ENCODE results near the gene NPC2.

NPC2 gene

DNA sequence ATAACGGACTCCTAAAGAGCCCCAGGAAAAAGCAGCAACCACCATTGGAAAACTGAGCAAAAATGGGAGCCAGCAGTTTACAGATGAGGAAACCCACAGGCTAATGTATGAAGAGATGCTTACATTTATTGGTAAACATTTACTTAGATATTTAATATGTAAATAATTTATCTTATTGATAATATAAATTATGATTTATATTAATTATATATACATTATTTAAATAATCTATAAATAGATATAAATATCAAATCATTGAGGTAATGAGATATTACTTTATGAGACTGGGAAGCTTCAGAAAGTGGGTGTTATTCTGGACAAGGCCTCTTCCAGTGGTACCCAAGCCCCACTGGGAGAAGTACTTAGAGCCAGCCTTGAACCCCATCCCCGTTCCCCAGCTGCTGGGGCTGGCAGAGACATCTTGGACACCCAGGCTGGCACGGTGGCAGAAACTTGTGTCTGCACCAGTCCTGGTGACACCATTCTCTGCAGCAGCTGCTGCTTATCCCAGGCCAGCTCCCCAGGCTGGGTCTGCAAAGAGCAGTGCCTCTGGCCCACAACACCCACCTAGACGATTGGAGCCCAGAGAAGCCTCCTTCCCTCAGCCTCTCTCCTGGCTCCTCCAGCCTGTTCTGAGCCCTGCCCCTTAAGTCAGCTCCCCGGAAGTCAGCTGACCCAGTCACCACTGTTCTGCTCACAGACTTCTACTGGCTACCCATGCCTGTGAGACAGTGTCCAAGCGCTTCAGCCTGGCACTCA is 26.4 kb upstream of the NPC2 start:
- WGBS, 2 experiments (ENCODE audit: insufficient coverage in 2 of 2) = 87 to 94% methylated on average over 4 to 6 of the region's 6 CpGs
- H3K4me1 ChIP-seq (ENCODE audit: control insufficient read depth, insufficient read depth, low read length, poor library complexity, severe bottlenecking) = peaks cover 12% of the 10 kb centered on the region
- H3K27ac ChIP-seq (ENCODE audit: low read depth, low read length, severe bottlenecking) = no peak overlapping the region
- H3K9me3 ChIP-seq (ENCODE audit: control insufficient read depth, low read length) = no peaks in the 10 kb centered on the region
- peaks cover 33% of the 10 kb centered on the region for H3K36me3 ChIP-seq (ENCODE audit: control insufficient read depth, insufficient read depth, low read length)
- no peak overlapping the region for H3K4me3 ChIP-seq (ENCODE audit: extremely low read depth, insufficient read depth, low read length, poor library complexity, severe bottlenecking)

DNA sequence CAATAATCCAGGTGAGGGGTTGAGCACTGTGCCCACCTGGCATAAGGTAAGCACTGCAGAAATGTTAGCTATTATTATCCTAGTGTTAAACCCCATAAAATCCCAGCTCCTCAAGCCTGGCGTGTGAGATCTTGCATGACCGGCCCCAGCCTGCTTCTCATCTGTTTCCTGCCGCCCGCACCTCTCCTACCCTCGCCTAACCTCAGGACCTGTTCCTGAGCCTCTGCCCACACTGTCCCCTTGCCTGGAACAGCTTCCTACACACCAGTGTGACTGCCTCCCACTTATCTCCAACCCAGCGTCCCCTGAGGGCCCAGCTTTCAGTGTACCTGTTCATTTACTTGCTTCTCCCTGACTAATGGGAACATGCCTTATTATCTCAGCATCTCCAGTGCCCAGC is 25.1 kb upstream of the NPC2 start:
- 86 to 95% methylated on average over 3 to 6 of the region's 6 CpGs for WGBS, 2 experiments (ENCODE audit: insufficient coverage in 2 of 2)
- H3K9me3 ChIP-seq (ENCODE audit: control insufficient read depth, low read length) = no peaks in the 10 kb centered on the region
- peaks cover 13% of the 10 kb centered on the region for H3K4me1 ChIP-seq (ENCODE audit: control insufficient read depth, insufficient read depth, low read length, poor library complexity, severe bottlenecking)
- H3K36me3 ChIP-seq (ENCODE audit: control insufficient read depth, insufficient read depth, low read length) = peaks cover 37% of the 10 kb centered on the region
- H3K4me3 ChIP-seq (ENCODE audit: extremely low read depth, insufficient read depth, low read length, poor library complexity, severe bottlenecking) = no peak overlapping the region
- no peak overlapping the region for H3K27ac ChIP-seq (ENCODE audit: low read depth, low read length, severe bottlenecking)

DNA sequence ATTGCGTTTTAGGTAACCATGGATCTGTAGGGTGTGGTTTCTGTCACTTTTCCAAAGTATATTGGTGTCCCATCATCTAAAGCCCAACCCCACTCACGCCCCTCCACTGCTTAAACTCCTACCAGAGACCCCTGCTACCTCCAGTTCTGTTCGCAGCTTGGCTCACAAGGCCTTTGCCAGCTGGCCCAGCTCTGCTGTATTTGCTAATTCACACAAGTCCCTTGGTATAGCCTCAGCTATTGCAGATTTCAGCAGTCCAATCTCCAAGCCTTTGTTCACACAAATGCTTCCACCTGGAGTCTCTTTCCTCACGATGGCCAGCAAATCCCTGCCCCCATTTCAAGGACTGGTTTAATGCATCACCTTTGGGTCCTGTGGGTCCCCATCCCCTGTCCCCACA is 24.6 kb upstream of the NPC2 start:
- WGBS, 2 experiments (ENCODE audit: insufficient coverage in 2 of 2) = 96 to 100% methylated on average over 3 of the region's 4 CpGs
- no peak overlapping the region for H3K4me3 ChIP-seq (ENCODE audit: extremely low read depth, insufficient read depth, low read length, poor library complexity, severe bottlenecking)
- peaks cover 39% of the 10 kb centered on the region for H3K36me3 ChIP-seq (ENCODE audit: control insufficient read depth, insufficient read depth, low read length)
- no peak overlapping the region for H3K27ac ChIP-seq (ENCODE audit: low read depth, low read length, severe bottlenecking)
- H3K9me3 ChIP-seq (ENCODE audit: control insufficient read depth, low read length) = no peaks in the 10 kb centered on the region
- peaks cover 13% of the 10 kb centered on the region for H3K4me1 ChIP-seq (ENCODE audit: control insufficient read depth, insufficient read depth, low read length, poor library complexity, severe bottlenecking)

DNA sequence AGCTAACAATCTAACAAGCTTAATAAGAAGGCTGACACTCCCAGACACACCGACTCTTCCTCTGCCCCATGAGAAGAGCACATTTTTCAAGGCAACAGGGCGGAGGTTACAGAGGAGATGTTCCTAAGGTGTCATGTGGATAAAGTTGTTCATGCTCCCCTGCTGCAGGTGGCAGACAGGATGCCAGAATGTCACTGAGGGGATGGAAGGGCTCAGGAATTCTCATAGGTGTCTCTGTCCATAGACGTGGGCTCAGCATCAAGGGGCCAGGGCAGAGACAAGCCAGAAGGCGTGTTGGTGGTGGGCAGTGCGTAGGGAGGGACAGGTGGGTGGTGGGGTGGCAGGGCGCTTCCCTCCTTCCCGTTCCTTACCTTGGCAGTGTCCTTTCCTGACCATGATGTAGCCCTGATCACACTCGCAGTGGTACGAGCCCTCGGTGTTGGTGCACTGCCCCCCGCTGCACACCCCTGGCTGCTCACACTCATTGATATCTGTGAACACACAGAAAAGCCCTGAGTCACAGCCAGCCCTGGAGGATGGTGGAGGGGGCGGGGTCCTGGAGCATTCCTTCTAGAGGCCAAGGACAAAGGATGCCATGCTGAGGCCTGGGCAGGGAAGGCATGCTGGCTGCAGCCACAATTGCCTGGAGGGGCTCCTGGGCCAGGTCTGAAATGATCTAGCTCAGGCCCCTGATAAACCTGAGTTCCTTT is 23.5 kb upstream of the NPC2 start:
- Histone ChIP-seq H3K36me3 (ENCODE audit: control insufficient read depth, insufficient read depth, low read length) (peaks cover 37% of the 10 kb centered on the region), H3K4me3 (ENCODE audit: extremely low read depth, insufficient read depth, low read length, poor library complexity, severe bottlenecking) (no peak overlapping the region), H3K9me3 (ENCODE audit: control insufficient read depth, low read length) (no peaks in the 10 kb centered on the region), H3K4me1 (ENCODE audit: control insufficient read depth, insufficient read depth, low read length, poor library complexity, severe bottlenecking) (peaks cover 13% of the 10 kb centered on the region), H3K27ac (ENCODE audit: low read depth, low read length, severe bottlenecking) (no peak overlapping the region)
- WGBS, 2 experiments (ENCODE audit: insufficient coverage in 2 of 2) = 51 to 85% methylated on average over 5 of the region's 12 CpGs

DNA sequence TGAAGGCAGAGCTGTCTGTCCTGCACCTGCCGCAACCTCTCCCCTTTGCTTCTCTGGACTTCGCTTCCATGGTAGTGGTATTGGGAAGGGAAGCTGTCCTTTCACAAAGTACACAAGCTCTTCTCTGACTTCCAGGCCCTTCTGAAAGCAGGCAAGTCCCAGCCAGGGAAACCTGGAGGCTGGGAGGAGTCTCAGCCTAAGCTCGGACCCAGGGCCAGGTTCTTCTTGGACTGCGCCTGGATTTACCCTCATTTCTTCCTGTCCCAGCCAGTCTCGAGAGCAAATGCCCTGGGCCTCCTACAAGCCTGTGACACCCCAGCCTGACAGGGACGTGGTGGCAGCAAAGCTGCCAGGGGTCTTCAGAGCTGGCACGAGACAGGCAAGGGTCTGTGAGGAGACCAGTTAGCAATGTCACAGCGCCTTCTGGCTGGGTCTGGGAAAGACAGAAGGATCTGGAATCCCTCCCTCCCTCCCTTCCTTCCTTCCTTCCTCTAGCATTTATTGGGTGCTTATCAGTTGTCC is 22.8 kb upstream of the NPC2 start:
- Histone ChIP-seq H3K4me3 (ENCODE audit: extremely low read depth, insufficient read depth, low read length, poor library complexity, severe bottlenecking) (no peak overlapping the region), H3K9me3 (ENCODE audit: control insufficient read depth, low read length) (no peaks in the 10 kb centered on the region), H3K4me1 (ENCODE audit: control insufficient read depth, insufficient read depth, low read length, poor library complexity, severe bottlenecking) (peaks cover 18% of the 10 kb centered on the region), H3K36me3 (ENCODE audit: control insufficient read depth, insufficient read depth, low read length) (peaks cover 32% of the 10 kb centered on the region), H3K27ac (ENCODE audit: low read depth, low read length, severe bottlenecking) (no peak overlapping the region)
- WGBS, 2 experiments (ENCODE audit: insufficient coverage in 2 of 2) = 94 to 96% methylated on average over 5 to 6 of the region's 8 CpGs

DNA sequence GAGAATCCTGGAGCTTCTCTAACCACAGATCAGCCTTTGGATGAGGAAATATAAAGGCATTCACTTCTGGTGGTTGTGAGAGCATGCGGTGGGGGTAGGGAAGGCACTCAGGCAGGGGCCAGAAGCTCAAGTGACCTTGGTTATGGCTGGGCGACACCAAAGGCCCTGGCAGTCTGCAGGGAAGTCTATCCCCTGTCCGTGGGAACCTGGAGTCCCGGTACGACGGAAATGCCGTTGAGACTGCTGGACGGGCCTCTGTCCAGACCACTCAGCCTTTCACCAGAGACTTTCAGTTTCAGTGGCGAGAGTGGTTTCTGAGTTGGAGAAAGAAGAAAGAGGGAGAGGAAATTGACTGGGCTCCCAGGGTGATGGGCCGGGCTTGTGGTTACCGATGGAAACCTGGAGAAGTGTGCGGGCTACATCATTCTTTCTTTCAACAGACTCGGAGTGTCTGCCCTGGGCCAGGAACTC is 21.4 kb upstream of the NPC2 start:
- Histone ChIP-seq H3K4me3 (ENCODE audit: extremely low read depth, insufficient read depth, low read length, poor library complexity, severe bottlenecking) (no peak overlapping the region), H3K27ac (ENCODE audit: low read depth, low read length, severe bottlenecking) (no peak overlapping the region), H3K9me3 (ENCODE audit: control insufficient read depth, low read length) (no peaks in the 10 kb centered on the region), H3K4me1 (ENCODE audit: control insufficient read depth, insufficient read depth, low read length, poor library complexity, severe bottlenecking) (peaks cover 22% of the 10 kb centered on the region), H3K36me3 (ENCODE audit: control insufficient read depth, insufficient read depth, low read length) (peaks cover 31% of the 10 kb centered on the region)
- WGBS, 2 experiments (ENCODE audit: insufficient coverage in 2 of 2) = 60 to 92% methylated on average over 3 to 9 of the region's 13 CpGs

DNA sequence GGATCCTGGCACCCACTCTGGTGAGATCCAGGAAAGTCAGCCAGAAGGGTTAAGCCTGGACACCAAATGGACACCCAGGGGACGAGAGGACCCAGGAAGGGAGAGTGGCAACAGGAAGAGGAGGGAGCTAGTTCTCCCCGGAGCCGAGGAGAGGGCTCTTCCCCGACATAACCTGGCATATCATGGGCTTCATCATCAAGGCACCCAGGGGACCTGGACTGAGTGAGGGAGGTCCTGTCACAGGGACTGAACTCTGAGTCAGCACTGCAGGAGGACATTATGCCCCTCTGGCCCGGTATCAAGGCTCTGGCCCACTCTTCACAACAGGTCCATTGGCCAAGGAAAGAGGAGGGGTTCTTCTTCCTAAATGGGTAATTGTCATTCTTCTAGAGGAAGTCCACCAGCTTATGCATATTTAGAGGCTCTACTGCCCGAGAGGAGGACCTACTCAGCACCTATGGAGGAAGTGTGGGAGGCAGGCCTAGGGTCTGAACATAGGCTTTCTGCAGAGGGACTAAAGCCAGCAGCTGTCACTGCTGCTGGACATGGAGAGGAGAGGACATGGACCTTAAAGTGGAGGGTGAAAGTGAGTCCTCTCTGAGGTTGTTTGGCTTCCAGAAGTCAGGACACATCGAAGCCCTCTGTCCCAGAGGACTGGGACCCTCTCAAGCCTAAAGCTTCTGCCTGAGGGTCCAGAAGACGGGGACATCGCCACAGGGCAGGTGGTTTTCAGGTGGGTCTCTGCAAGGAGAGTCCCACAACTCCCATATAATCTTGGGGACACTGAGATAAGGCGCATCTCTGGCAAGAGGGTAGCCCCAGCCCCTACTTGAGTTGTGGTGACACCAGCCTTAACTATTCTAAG is 19.1 kb upstream of the NPC2 start:
- H3K36me3 ChIP-seq (ENCODE audit: control insufficient read depth, insufficient read depth, low read length) = peaks cover 36% of the 10 kb centered on the region
- no peak overlapping the region for H3K27ac ChIP-seq (ENCODE audit: low read depth, low read length, severe bottlenecking)
- 82 to 85% methylated on average over 8 to 9 of the region's 10 CpGs for WGBS, 2 experiments (ENCODE audit: insufficient coverage in 2 of 2)
- H3K9me3 ChIP-seq (ENCODE audit: control insufficient read depth, low read length) = no peaks in the 10 kb centered on the region
- peaks cover 21% of the 10 kb centered on the region for H3K4me1 ChIP-seq (ENCODE audit: control insufficient read depth, insufficient read depth, low read length, poor library complexity, severe bottlenecking)
- H3K4me3 ChIP-seq (ENCODE audit: extremely low read depth, insufficient read depth, low read length, poor library complexity, severe bottlenecking) = no peak overlapping the region

DNA sequence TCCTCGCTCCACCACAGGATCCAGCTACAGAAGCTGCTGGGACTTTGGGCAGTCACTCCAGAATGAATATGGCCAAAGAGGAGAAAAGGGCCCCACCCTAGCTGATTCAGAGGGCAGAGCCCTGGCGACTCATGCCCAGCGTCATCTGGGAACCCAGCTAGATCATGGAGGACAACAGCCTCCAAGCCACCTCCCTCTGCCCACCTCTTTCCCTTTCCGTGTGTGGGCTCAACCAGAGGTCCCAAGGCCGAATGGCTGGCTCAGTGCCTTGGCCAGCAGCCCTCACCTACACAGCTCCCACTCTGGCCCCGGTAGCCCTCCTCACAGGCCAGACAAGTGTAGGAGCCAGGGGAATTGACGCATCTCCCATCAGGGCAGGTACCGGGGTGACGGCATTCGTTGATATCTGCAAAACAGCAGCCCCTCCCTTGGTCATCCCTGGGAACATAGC is 17.9 kb upstream of the NPC2 start:
- Histone ChIP-seq H3K9me3 (ENCODE audit: control insufficient read depth, low read length) (no peaks in the 10 kb centered on the region), H3K27ac (ENCODE audit: low read depth, low read length, severe bottlenecking) (no peak overlapping the region)
- WGBS, 2 experiments (ENCODE audit: insufficient coverage in 2 of 2) = 75 to 84% methylated on average over 8 of the region's 10 CpGs

DNA sequence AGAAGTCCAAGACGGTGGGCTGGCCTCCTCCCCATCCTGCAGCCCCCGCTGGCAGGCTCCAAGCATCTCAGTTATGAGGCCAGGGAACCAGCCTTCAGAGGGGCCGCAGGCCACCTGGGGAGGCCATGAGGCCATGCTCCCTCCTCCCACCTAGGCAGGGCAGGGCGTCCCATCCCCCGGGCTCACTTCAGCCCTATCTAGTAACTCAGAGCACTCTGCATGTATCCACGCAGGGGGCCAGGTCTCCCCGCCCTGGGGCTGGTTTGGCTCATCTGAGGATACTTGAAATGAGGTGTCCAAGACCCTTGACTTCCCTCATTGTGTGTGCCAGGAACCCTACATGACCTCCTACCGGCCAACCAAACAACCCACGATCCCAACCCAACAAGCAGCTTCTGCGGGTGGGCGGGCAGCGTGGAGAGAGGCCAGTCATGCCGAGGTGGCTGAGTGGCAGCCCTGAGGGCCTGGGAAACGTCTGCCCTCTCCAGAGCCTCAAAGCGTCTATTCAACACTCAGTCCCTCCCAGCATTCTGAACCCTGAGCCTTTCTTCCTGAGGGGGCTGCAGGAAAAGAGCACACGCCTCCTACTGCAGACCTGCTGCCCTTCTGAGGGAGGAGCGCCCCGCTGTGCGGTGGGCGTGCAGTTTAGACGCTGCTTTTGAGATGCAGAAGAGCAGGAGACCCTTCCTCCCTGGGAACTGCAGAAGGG is 17.3 kb upstream of the NPC2 start:
- Histone ChIP-seq H3K4me1 (ENCODE audit: control insufficient read depth, insufficient read depth, low read length, poor library complexity, severe bottlenecking) (peaks cover 13% of the 10 kb centered on the region), H3K36me3 (ENCODE audit: control insufficient read depth, insufficient read depth, low read length) (peaks cover 42% of the 10 kb centered on the region), H3K27ac (ENCODE audit: low read depth, low read length, severe bottlenecking) (no peak overlapping the region), H3K9me3 (ENCODE audit: control insufficient read depth, low read length) (no peaks in the 10 kb centered on the region), H3K4me3 (ENCODE audit: extremely low read depth, insufficient read depth, low read length, poor library complexity, severe bottlenecking) (no peak overlapping the region)
- WGBS, 2 experiments (ENCODE audit: insufficient coverage in 2 of 2) = 40 to 47% methylated on average over 13 to 18 of the region's 21 CpGs

More for the DNA sequence above, 17.9 kb upstream of the NPC2 start:
- Histone ChIP-seq H3K4me1 (ENCODE audit: control insufficient read depth, insufficient read depth, low read length, poor library complexity, severe bottlenecking) (peaks cover 13% of the 10 kb centered on the region), H3K4me3 (ENCODE audit: extremely low read depth, insufficient read depth, low read length, poor library complexity, severe bottlenecking) (no peak overlapping the region), H3K36me3 (ENCODE audit: control insufficient read depth, insufficient read depth, low read length) (peaks cover 38% of the 10 kb centered on the region)

All from mesodermal cell (in vitro differentiated cells).